K562 (cell line): Measurements from ENCODE around the gene DAB2.

Experiments
- ATF3 ChIP-seq, 2 experiments: fragments of 450-650 bp in 1 of 2; sonication (generic) in 1 of 2; formaldehyde crosslinking in 1 of 2; IDR thresholded peaks in 1 of 2; conservative IDR thresholded peaks in 1 of 2; 2 replicates each; pipeline versions ENCODE4 v1.6.1 to v1.8.1; 2016 to 2023; ENCODE audit warnings: mild to moderate bottlenecking in 2 of 2, moderate library complexity in 2 of 2, inconsistent platforms in 1 of 2, missing genetic modification reagents in 1 of 2
- CEBPG ChIP-seq, 3 experiments: fragments of 200-800 bp in 1 of 3; sonication (Bioruptor generic) in 1 of 3; sonication (generic) in 1 of 3; formaldehyde crosslinking in 1 of 3; IDR thresholded peaks in 2 of 3; conservative IDR thresholded peaks in 1 of 3; 2 replicates each; pipeline versions ENCODE4 v1.6.1 to v1.8.0; 2016 to 2022; ENCODE audit warnings: missing compliant biosample characterization in 2 of 3, missing genetic modification characterization in 2 of 3, mild to moderate bottlenecking in 1 of 3, missing genetic modification reagents in 1 of 3
- CTCF ChIP-seq, 3 experiments: IDR thresholded peaks in 2 of 3; conservative IDR thresholded peaks in 1 of 3; 2 replicates each; pipeline ENCODE4 v1.5.1; 2011 to 2012; ENCODE audit warnings: low read length in 3 of 3, mild to moderate bottlenecking in 3 of 3, control low read depth in 2 of 3, improper control_type of control experiment in 1 of 3, inconsistent platforms in 1 of 3, low read depth in 1 of 3, mixed read lengths in 1 of 3, moderate library complexity in 1 of 3; ENCODE audit not compliant: insufficient read depth in 2 of 3
- E2F4 ChIP-seq: sonication (generic); formaldehyde crosslinking; IDR thresholded peaks from 2 replicates; pipeline ENCODE4 v1.8.0; 2022; ENCODE audit warnings: mild to moderate bottlenecking, low read depth, missing genetic modification reagents
- GABPA ChIP-seq: fragments of 200-800 bp; sonication (Bioruptor generic); conservative IDR thresholded peaks from 2 replicates; pipeline ENCODE4 v1.6.1; 2016; ENCODE audit warnings: low read depth, missing genetic modification characterization, missing compliant biosample characterization
- MLLT1 ChIP-seq, 2 experiments: fragments of 450-650 bp; IDR thresholded peaks; 2 replicates each; pipeline ENCODE4 v1.6.1; 2016
- NKRF ChIP-seq: fragments of 450-650 bp; IDR thresholded peaks from 2 replicates; pipeline ENCODE4 v1.6.1; 2016; ENCODE audit warnings: borderline replicate concordance
- NR2C2 ChIP-seq, 2 experiments: fragments of 200-800 bp in 1 of 2; sonication (Bioruptor generic) in 1 of 2; sonication (generic) in 1 of 2; formaldehyde crosslinking in 1 of 2; IDR thresholded peaks; 2 replicates each; pipeline versions ENCODE4 v1.6.1 to v1.8.0; 2016 to 2022; ENCODE audit warnings: mild to moderate bottlenecking in 1 of 2, missing compliant biosample characterization in 1 of 2, missing genetic modification characterization in 1 of 2, missing genetic modification reagents in 1 of 2
- PATZ1 ChIP-seq: fragments of 250-450 bp; sonication (Bioruptor Pico); IDR thresholded peaks from 2 replicates; pipeline ENCODE4 v1.5.0; 2020; ENCODE audit warnings: mild to moderate bottlenecking, borderline replicate concordance
- PHF21A ChIP-seq: fragments of 450-650 bp; IDR thresholded peaks from 2 replicates; pipeline ENCODE4 v1.6.1; 2017; ENCODE audit warnings: low read depth, borderline replicate concordance
- POLR2A ChIP-seq: fragments of 450-650 bp; conservative IDR thresholded peaks from 2 replicates; pipeline ENCODE4 v1.6.1; 2016
- ZNF23 ChIP-seq: fragments of 250-450 bp; sonication (Bioruptor Pico); IDR thresholded peaks from 2 replicates; pipeline ENCODE4 v1.4.0; 2020; ENCODE audit warnings: mild to moderate bottlenecking

- TF ChIP-seq GABPA (tag) = no peak
- TF ChIP-seq CTCF (IDR thresholded peaks at IDR 0.05 in 2 of 3, conservative IDR thresholded peaks at IDR 0.05 in 1 of 3; ENCODE audit: insufficient read depth in 2 of 3, low read depth in 1 of 3, low read length in 3 of 3) = no peak
- TF ChIP-seq ATF3 (IDR thresholded peaks at IDR 0.05) = no peak
- TF ChIP-seq ATF3 (CRISPR knock-in tag; conservative IDR thresholded peaks at IDR 0.05) = no peak
- TF ChIP-seq NR2C2 (CRISPR knock-in tag; IDR thresholded peaks at IDR 0.05) = no peak
- no peak for TF ChIP-seq NR2C2 (tag; IDR thresholded peaks at IDR 0.05)
- TF ChIP-seq E2F4 (CRISPR knock-in tag) = no peak
- TF ChIP-seq MLLT1 (IDR thresholded peaks at IDR 0.05) = no peak
- no peak for TF ChIP-seq PATZ1 (CRISPR knock-in tag)
- TF ChIP-seq CEBPG (CRISPR knock-in tag; IDR thresholded peaks at IDR 0.05) = no peak
- TF ChIP-seq CEBPG (tag; conservative IDR thresholded peaks at IDR 0.05 in 1 of 2, IDR thresholded peaks at IDR 0.05 in 1 of 2) = no peak
- no peak for TF ChIP-seq NKRF
- TF ChIP-seq ZNF23 = no peak
- no peak for TF ChIP-seq PHF21A
- no peak for TF ChIP-seq POLR2A
Measured at GRCh38 chr5:39342460-39342859, 82.3 kb downstream of the DAB2 start.
